GM23248 (cell line): ENCODE results near the gene TCP11. TPM values are rescaled to one million over a fixed set of nuclear protein-coding genes. Genes with fewer than 3 reads are reported as not detected.

Source experiments
- DNase-seq: peaks from one replicate; pipeline ENCODE4 v3.0.0-alpha.2; 2015
- H2AFZ ChIP-seq: fragments of 200-600 bp; sonication (generic); 2 replicates; pipeline ENCODE4 v1.6.1; 2016; ENCODE audit warnings: antibody characterized with exemption
- H3F3A ChIP-seq: fragments of 200-600 bp; sonication (generic); 2 replicates; pipeline ENCODE4 v1.6.1; 2016; ENCODE audit warnings: mild to moderate bottlenecking, antibody characterized with exemption, mixed run types; ENCODE audit not compliant: insufficient read depth
- H3K27ac ChIP-seq: fragments of 200-600 bp; sonication (generic); 2 replicates; pipeline ENCODE4 v1.5.1; 2016; ENCODE audit warnings: mild to moderate bottlenecking
- H3K27me3 ChIP-seq: fragments of 200-600 bp; sonication (generic); replicated peaks from 2 replicates; pipeline ENCODE4 v1.6.1; 2016; ENCODE audit warnings: mild to moderate bottlenecking; ENCODE audit not compliant: insufficient read depth
- H3K36me3 ChIP-seq: fragments of 200-600 bp; sonication (generic); 2 replicates; pipeline ENCODE4 v1.6.1; 2016; ENCODE audit warnings: low read depth, mild to moderate bottlenecking
- H3K4me1 ChIP-seq: fragments of 200-600 bp; sonication (generic); 2 replicates; pipeline ENCODE4 v1.6.1; 2016; ENCODE audit warnings: mild to moderate bottlenecking; ENCODE audit not compliant: insufficient read depth
- H3K4me2 ChIP-seq: fragments of 200-600 bp; sonication (generic); one replicate; pipeline ENCODE4 v1.6.1; 2016; ENCODE audit warnings: mild to moderate bottlenecking; ENCODE audit not compliant: unreplicated experiment
- H3K4me3 ChIP-seq: fragments of 200-600 bp; sonication (generic); 2 replicates; pipeline ENCODE4 v1.5.1; 2016; ENCODE audit warnings: mild to moderate bottlenecking
- H3K79me2 ChIP-seq: fragments of 200-600 bp; sonication (generic); 2 replicates; pipeline ENCODE4 v1.6.1; 2016; ENCODE audit warnings: mild to moderate bottlenecking; ENCODE audit not compliant: insufficient read depth
- H3K9ac ChIP-seq: fragments of 200-600 bp; sonication (generic); 2 replicates; pipeline ENCODE4 v1.6.1; 2016; ENCODE audit warnings: mild to moderate bottlenecking
- H3K9me2 ChIP-seq: fragments of 200-600 bp; sonication (generic); 2 replicates; pipeline ENCODE4 v1.6.1; 2016; ENCODE audit warnings: mixed run types, mild to moderate bottlenecking, moderate library complexity; ENCODE audit not compliant: insufficient read depth
- H3K9me3 ChIP-seq: fragments of 200-600 bp; sonication (generic); one replicate; pipeline ENCODE4 v1.6.1; 2017; ENCODE audit warnings: low read depth
- H4K20me1 ChIP-seq: fragments of 200-600 bp; sonication (generic); 2 replicates; pipeline ENCODE4 v1.6.0; 2016; ENCODE audit not compliant: insufficient read depth
- EZH2 ChIP-seq: fragments of 200-600 bp; sonication (generic); IDR thresholded peaks from 2 replicates; pipeline ENCODE4 v1.6.1; 2018; ENCODE audit warnings: antibody characterized with exemption, mild to moderate bottlenecking; ENCODE audit not compliant: insufficient read depth, poor library complexity, severe bottlenecking
- EZH2phosphoT487 ChIP-seq: fragments of 200-600 bp; sonication (generic); IDR thresholded peaks from 2 replicates; pipeline ENCODE4 v1.6.1; 2018; ENCODE audit warnings: antibody characterized with exemption, moderate library complexity, mild to moderate bottlenecking, low read depth; ENCODE audit not compliant: insufficient read depth
- WGBS, 2 experiments: methylation state at CpG; one replicate each; pipeline ENCODE4 v1.1.6; 2015 to 2017; ENCODE audit warnings: low lambda C conversion rate in 2 of 2, low coverage in 1 of 2; ENCODE audit errors: missing lambda C conversion rate in 2 of 2; 5-methylcytosine and 5-hydroxymethylcytosine counted together
- in situ Hi-C: fragments of 300-500 bp; cut with MboI; formaldehyde crosslinking; loops from 2 replicates; pipeline ENCODE4 v1.15.0; 2020
- polyA plus RNA-seq: library from polyadenylated mRNA; unstranded; fragments of >200 nt; fragmentation: Nextera tagmentation; extraction: Ambion mirVana; gene quantifications from 2 replicates; pipeline ENCODE4 v1.2.1, GENCODE V29; 2016
- total RNA-seq: library from RNA; depleted of rRNA; stranded (reverse); fragments of >200 nt; shearing (Covaris generic); gene quantifications from 2 replicates; pipeline ENCODE4 v1.2.3, GENCODE V29; 2014

Gene TCP11
- total and polyA plus RNA-seq, 2 experiments from 2014 or later: not detected

- Histone ChIP-seq H2AFZ (peak overlapping the region; percentile 15), H3K4me3 (peak overlapping the region; percentile 25)
- in situ Hi-C loops: no loop called here
Measured at GRCh38 chr6:35181933-35182612, 40.9 kb upstream of the TCP11 start.

GRCh38 chr6:35181308-35181932 is 40.3 kb upstream of the TCP11 start:
- Histone ChIP-seq H3K79me2 (no peaks in the 10 kb centered on the region), H3K9me3 (no peaks in the 10 kb centered on the region), H3K27ac (peak overlapping the region; percentile 90), H3K27me3 (no peaks in the 10 kb centered on the region), H3K36me3 (no peaks in the 10 kb centered on the region), H4K20me1 (no peaks in the 10 kb centered on the region), H3K9ac (peak overlapping the region; percentile 65), H3K4me1 (peaks cover 81% of the 10 kb centered on the region), H3K4me3 (peak overlapping the region; percentile 25), H3K9me2 (no peaks in the 10 kb centered on the region), H2AFZ (peak overlapping the region; percentile 15), H3F3A (peaks cover 70% of the 10 kb centered on the region), H3K4me2 (peak overlapping the region; percentile 60)
- 42 to 47% methylated on average over 5 of the region's 5 CpGs for WGBS, 2 experiments
- no peak for TF ChIP-seq EZH2phosphoT487
- TF ChIP-seq EZH2: no peak
- in situ Hi-C loops: no loop called here
- peak; percentile 81 for DNase-seq

More at GRCh38 chr6:35181933-35182612, 40.9 kb upstream of the TCP11 start:
- Histone ChIP-seq H4K20me1 (no peaks in the 10 kb centered on the region), H3F3A (peaks cover 64% of the 10 kb centered on the region), H3K27me3 (no peaks in the 10 kb centered on the region), H3K9ac (peak overlapping the region; percentile 65), H3K4me2 (peak overlapping the region; percentile 60), H3K36me3 (no peaks in the 10 kb centered on the region), H3K27ac (peak overlapping the region; percentile 90), H3K9me2 (no peaks in the 10 kb centered on the region), H3K79me2 (no peaks in the 10 kb centered on the region), H3K4me1 (peaks cover 75% of the 10 kb centered on the region), H3K9me3 (no peaks in the 10 kb centered on the region)
- no peak for TF ChIP-seq EZH2phosphoT487
- TF ChIP-seq EZH2: no peak
- DNase-seq: peak; percentile 96
- WGBS, 2 experiments: 9 to 16% methylated on average over 33 to 37 of the region's 55 CpGs

- H3K4me1 ChIP-seq: peaks cover 76% of the 10 kb centered on the region
Measured at GRCh38 chr6:35179901-35180535, 38.9 kb upstream of the TCP11 start.

More at GRCh38 chr6:35179901-35180535, 38.9 kb upstream of the TCP11 start:
- Histone ChIP-seq H3K4me3 (no peak overlapping the region), H2AFZ (peak overlapping the region; percentile 64; the same call in 1 of the 2 replicates), H3K9me2 (no peaks in the 10 kb centered on the region), H3K27ac (peak overlapping the region; percentile 11; the same call in 1 of the 2 replicates), H3K27me3 (no peaks in the 10 kb centered on the region), H3K9ac (no peak overlapping the region), H3K9me3 (no peaks in the 10 kb centered on the region), H3K36me3 (no peaks in the 10 kb centered on the region), H3F3A (peaks cover 62% of the 10 kb centered on the region), H4K20me1 (no peaks in the 10 kb centered on the region), H3K4me2 (no peak overlapping the region), H3K79me2 (no peaks in the 10 kb centered on the region)
- 59 to 61% methylated on average over 2 of the region's 2 CpGs for WGBS, 2 experiments
- TF ChIP-seq EZH2: no peak
- no peak for TF ChIP-seq EZH2phosphoT487
- DNase-seq: no peak
- in situ Hi-C loops: no loop called here
